Esophagus muscularis mucosa (tissue), 4 donors: ENCODE measurements around the gene EED. TPM values are rescaled to one million over a fixed set of nuclear protein-coding genes. Genes with fewer than 3 reads are reported as not detected.

Source experiments
- DNase-seq: peaks from one replicate; pipeline ENCODE4 v3.0.0-alpha.2; 2017; ENCODE audit errors: extremely low spot score
- H3K27ac ChIP-seq, 4 donors: fragments of 200-600 bp; sonication (generic); replicated peaks in 1 of 4; 1 replicate in 3 of 4; 2 replicates in 1 of 4; pipeline ENCODE4 v1.5.1; 2016 to 2019; ENCODE audit warnings: mild to moderate bottlenecking in 1 of 4
- H3K27me3 ChIP-seq, 4 donors: fragments of 200-600 bp; sonication (generic); one replicate each; pipeline versions ENCODE4 v1.5.1 to v1.6.0; 2016 to 2019
- H3K36me3 ChIP-seq, 4 donors: fragments of 200-600 bp; sonication (generic); one replicate each; pipeline ENCODE4 v1.5.1; 2016 to 2019
- H3K4me1 ChIP-seq, 4 donors: fragments of 200-600 bp; sonication (generic); one replicate each; pipeline ENCODE4 v1.5.1; 2016 to 2019
- H3K4me3 ChIP-seq, 4 donors: fragments of 200-600 bp; sonication (generic); 1 replicate in 2 of 4; 2 replicates in 2 of 4; pipeline ENCODE4 v1.5.1; 2016 to 2019; ENCODE audit warnings: mild to moderate bottlenecking in 4 of 4, moderate library complexity in 1 of 4
- H3K9me3 ChIP-seq, 4 donors: fragments of 200-600 bp; sonication (generic); 1 replicate in 3 of 4; 2 replicates in 1 of 4; pipeline ENCODE4 v1.5.1; 2016 to 2019
- CTCF ChIP-seq, 3 experiments: fragments of 200-600 bp in 2 of 3; fragments of 450-650 bp in 1 of 3; sonication (generic) in 2 of 3; IDR thresholded peaks; one replicate each; pipeline ENCODE4 v1.5.1; 2017 to 2019; ENCODE audit warnings: antibody characterized with exemption in 3 of 3, mild to moderate bottlenecking in 2 of 3, moderate library complexity in 1 of 3
- EP300 ChIP-seq: sonication (generic); formaldehyde crosslinking; IDR thresholded peaks from one replicate; pipeline ENCODE4 v1.6.1; 2017; ENCODE audit warnings: antibody characterized with exemption
- POLR2A ChIP-seq: fragments of 450-650 bp; IDR thresholded peaks from one replicate; pipeline ENCODE4 v1.6.1; 2017; ENCODE audit warnings: antibody characterized with exemption, moderate library complexity, mild to moderate bottlenecking, low read depth
- POLR2AphosphoS5 ChIP-seq, 2 donors: sonication (generic); formaldehyde crosslinking; IDR thresholded peaks; one replicate each; pipeline ENCODE4 v1.6.1; 2017; ENCODE audit warnings: antibody characterized with exemption in 2 of 2
- WGBS: methylation state at CpG from one replicate; pipeline ENCODE4 v1.1.5; 2018; 5-methylcytosine and 5-hydroxymethylcytosine counted together
- intact Hi-C: fragments of 100-400 bp; cut with DNase I; formaldehyde crosslinking; loops from one replicate; pipeline ENCODE4 v1.15.1; 2023
- total RNA-seq, 4 donors: library from RNA; depleted of rRNA; stranded (reverse); fragments of >200 nt; gene quantifications; one replicate each; pipeline versions ENCODE4 v1.1.0 to v1.2.1, GENCODE V29; 2016

EED gene
- total RNA-seq, 4 donors from 2014 or later: 11.1 to 14.7 (median 13.4) TPM

GRCh38 chr11:86292912-86293616 is 48.5 kb downstream of the EED start:
- Histone ChIP-seq H3K4me3 (no peak overlapping the region), H3K9me3 (no peaks in the 10 kb centered on the region), H3K27me3 (no peaks in the 10 kb centered on the region), H3K4me1 (peaks cover 0 to 2% (median 0%) of the 10 kb centered on the region in 4 donors), H3K36me3 (no peaks in the 10 kb centered on the region), H3K27ac (no peak overlapping the region)
- WGBS: 98% methylated on average over 6 of the region's 6 CpGs
- TF ChIP-seq POLR2AphosphoS5 (IDR thresholded peaks at IDR 0.05) (no peak), POLR2A (no peak), EP300 (no peak), CTCF (IDR thresholded peaks at IDR 0.05) (no peak)
- intact Hi-C loops: loop anchor here (5.0 to 10.0 kb wide), 3 partner anchors 248 to 438 kb away; partner anchors contain the start of gene CCDC83
- DNase-seq: no peak

DNA sequence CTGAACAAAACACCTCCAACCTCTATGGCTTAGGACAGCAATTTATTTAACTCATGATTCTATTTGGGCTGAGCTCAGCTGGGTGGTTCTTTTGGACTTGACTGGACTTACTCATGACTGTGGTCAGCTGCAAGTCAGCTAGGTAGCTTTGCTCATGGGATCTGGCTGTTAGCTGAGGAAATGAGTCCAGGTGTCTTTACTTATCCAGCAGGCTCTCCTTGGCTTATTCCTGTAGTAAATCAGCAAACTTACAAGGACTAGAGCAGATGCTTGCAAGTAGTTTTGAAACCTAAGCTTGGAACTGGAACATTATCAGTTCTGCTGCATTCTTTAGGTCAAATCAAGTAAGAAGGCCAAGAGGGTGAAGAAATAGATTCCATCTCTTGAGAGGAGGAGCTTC is 49.5 kb downstream of the EED start:
- TF ChIP-seq POLR2A (no peak), POLR2AphosphoS5 (IDR thresholded peaks at IDR 0.05) (no peak), CTCF (IDR thresholded peaks at IDR 0.05) (no peak), EP300 (no peak)
- H3K4me3 ChIP-seq: no peak overlapping the region
- no peak for DNase-seq
- no peaks in the 10 kb centered on the region for H3K9me3 ChIP-seq
- H3K36me3 ChIP-seq: no peaks in the 10 kb centered on the region
- H3K4me1 ChIP-seq: peaks cover 0 to 2% (median 0%) of the 10 kb centered on the region in 4 donors
- H3K27me3 ChIP-seq: no peaks in the 10 kb centered on the region
- H3K27ac ChIP-seq: no peak overlapping the region
- intact Hi-C loops: loop anchor here (5.0 to 10.0 kb wide), 3 partner anchors 249 to 439 kb away; partner anchors contain the start of gene CCDC83

GRCh38 chr11:86301742-86302091 is 57.2 kb downstream of the EED start:
- Histone ChIP-seq H3K4me3 (peak overlapping the region; percentile 81 to 95 (median 84)), H3K4me1 (peaks cover 15 to 33% (median 23%) of the 10 kb centered on the region in 4 donors), H3K27ac (peak overlapping the region in 1 of 4 donors; percentile 86), H3K36me3 (peaks cover 0 to 4% (median 0%) of the 10 kb centered on the region in 4 donors), H3K27me3 (no peaks in the 10 kb centered on the region), H3K9me3 (no peaks in the 10 kb centered on the region)
- TF ChIP-seq POLR2AphosphoS5 (IDR thresholded peaks at IDR 0.05) (no peak), EP300 (no peak), CTCF (IDR thresholded peaks at IDR 0.05) (no peak), POLR2A (no peak)
- 1% methylated on average over 6 of the region's 6 CpGs for WGBS
- no peak for DNase-seq
- intact Hi-C loops: loop anchor here (5.0 kb wide), 1 partner anchor 59 kb away; the partner anchor contains the start of gene EED

DNA sequence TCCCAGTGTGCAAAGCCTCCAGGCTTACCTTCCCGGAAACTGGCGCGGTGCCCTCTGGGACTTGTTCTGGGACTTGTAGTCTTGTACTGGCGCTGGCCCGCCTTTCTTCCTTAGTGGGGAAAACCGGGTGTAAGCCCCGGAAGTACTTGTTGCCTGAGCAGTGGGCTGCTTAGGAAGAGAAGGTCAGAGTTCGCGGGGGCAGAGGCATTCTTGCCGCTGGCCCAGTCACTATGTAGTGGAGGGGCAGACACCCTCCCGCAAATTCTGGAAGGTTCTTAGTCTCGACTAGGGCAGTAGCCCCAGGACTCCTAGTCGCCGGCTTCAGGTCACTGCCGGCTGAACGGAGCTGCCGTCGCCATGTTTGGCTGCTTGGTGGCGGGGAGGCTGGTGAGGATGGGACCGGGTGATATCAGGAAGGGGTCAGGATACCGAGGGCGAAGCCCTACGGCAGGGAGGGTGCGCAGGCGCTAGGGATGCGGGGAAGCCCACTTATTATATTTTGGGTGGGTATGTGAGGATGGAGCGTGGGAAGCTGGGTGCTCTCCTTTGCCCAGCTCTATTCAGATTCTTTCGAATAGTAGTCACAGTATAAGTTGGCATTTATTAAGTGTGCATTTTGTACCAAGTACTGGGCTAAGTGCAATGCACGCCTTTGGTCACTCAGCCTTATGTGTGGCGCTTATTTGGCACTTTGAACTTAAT is 57.7 kb downstream of the EED start, which contains the start of gene HIKESHI:
Gene HIKESHI, plus strand, starts transcription at position 149 of the 702 bp plus-strand sequence. Its CDS starts 209 bp downstream, at position 358.
- WGBS: under 1% methylated on average over 16 of the region's 30 CpGs
- peak; percentile 99 for DNase-seq
- H3K36me3 ChIP-seq: peaks cover 0 to 5% (median 0%) of the 10 kb centered on the region in 4 donors
- intact Hi-C loops: loop anchor here (5.0 kb wide), 1 partner anchor 60 kb away; the partner anchor contains the start of gene EED
- H3K27ac ChIP-seq: peak within 1 kb of the TSS; percentile 85 to 89 (median 88)
- no peaks in the 10 kb centered on the region for H3K9me3 ChIP-seq
- peak within 1 kb of the TSS; percentile 81 to 95 (median 84) for H3K4me3 ChIP-seq
- H3K27me3 ChIP-seq: no peaks in the 10 kb centered on the region
- peak in 1 of 3 experiments; percentile 29 for TF ChIP-seq CTCF (IDR thresholded peaks at IDR 0.05)
- TF ChIP-seq EP300: no peak
- TF ChIP-seq POLR2AphosphoS5 (IDR thresholded peaks at IDR 0.05): peak; percentile 87 to 94
- no peak for TF ChIP-seq POLR2A
- H3K4me1 ChIP-seq: peaks cover 15 to 33% (median 23%) of the 10 kb centered on the region in 4 donors
